Measurements from ENCODE around the gene DPP6.

GRCh38 chr7:154627646-154628290 is 575.6 kb downstream of the DPP6 start:
- no peak for TF ChIP-seq CTCF (IDR thresholded peaks at IDR 0.05)
- TF ChIP-seq POLR2A (IDR thresholded peaks at IDR 0.05) = no peak
